SK-N-SH (cell line): ENCODE results near the gene SCN3B. TPM values are rescaled to one million over a fixed set of nuclear protein-coding genes. Genes with fewer than 3 reads are reported as not detected.

ENCODE experiments used
- CTCF ChIA-PET: fragments of 300-600, 350-600 bp; formaldehyde crosslinking; extraction: SDS; loops from one replicate; lab custom pipeline; 2021; lab: Yijun Ruan, JAX
- POLR2A ChIA-PET: fragments of 350-600 bp; sonication (Branson Sonifier 250); formaldehyde crosslinking; extraction: SDS; loops from one replicate; lab custom pipeline; 2020; ENCODE audit warnings: antibody characterized with exemption, inconsistent platforms; lab: Yijun Ruan, JAX
- DNase-seq: peaks from one replicate; pipeline ENCODE4 v3.0.0; 2012
- H2AFZ ChIP-seq: fragments of 200-600 bp; sonication (generic); 2 replicates; pipeline ENCODE4 v1.8.1; 2016; ENCODE audit warnings: antibody characterized with exemption, mild to moderate bottlenecking, low read depth
- H3F3A ChIP-seq: fragments of 200-600 bp; sonication (generic); replicated peaks from 2 replicates; pipeline ENCODE3; 2016; ENCODE audit warnings: antibody characterized with exemption, mild to moderate bottlenecking; ENCODE audit not compliant: insufficient read depth
- H3K27ac ChIP-seq, 2 experiments: fragments of 200-500 bp in 1 of 2; fragments of 200-600 bp in 1 of 2; sonication (Bioruptor generic) in 1 of 2; sonication (generic), shearing (Covaris generic) in 1 of 2; 2 replicates each; pipeline versions ENCODE4 v1.5.1 to v1.6.1; 2014 to 2016; ENCODE audit warnings: low read depth in 2 of 2, inconsistent platforms in 1 of 2, low read length in 1 of 2, mild to moderate bottlenecking in 1 of 2, mixed read lengths in 1 of 2
- H3K27me3 ChIP-seq: fragments of 200-600 bp; sonication (generic), shearing (Covaris generic); 2 replicates; pipeline ENCODE4 v1.6.1; 2016; ENCODE audit warnings: mixed run types; ENCODE audit not compliant: insufficient read depth
- H3K36me3 ChIP-seq, 2 experiments: fragments of 200-500 bp in 1 of 2; fragments of 200-600 bp in 1 of 2; sonication (Bioruptor generic) in 1 of 2; sonication (generic) in 1 of 2; replicated peaks in 1 of 2; 2 replicates each; pipeline versions ENCODE3 to v1.5.1; 2014 to 2016; ENCODE audit warnings: low read length in 1 of 2, mild to moderate bottlenecking in 1 of 2; ENCODE audit not compliant: insufficient read depth in 2 of 2, control insufficient read depth in 1 of 2
- H3K4me1 ChIP-seq, 2 experiments: fragments of 200-500 bp in 1 of 2; fragments of 200-600 bp in 1 of 2; sonication (Bioruptor generic) in 1 of 2; sonication (generic), shearing (Covaris generic) in 1 of 2; 2 replicates each; pipeline versions ENCODE4 v1.5.1 to v1.6.1; 2014 to 2016; ENCODE audit warnings: low read depth in 1 of 2, low read length in 1 of 2, mixed run types in 1 of 2; ENCODE audit not compliant: insufficient read depth in 2 of 2, control insufficient read depth in 1 of 2
- H3K4me2 ChIP-seq: fragments of 200-600 bp; sonication (generic), shearing (Covaris generic); 2 replicates; pipeline ENCODE4 v1.6.1; 2017; ENCODE audit warnings: mixed run types
- H3K4me3 ChIP-seq, 2 experiments: fragments of 200-500 bp in 1 of 2; fragments of 200-600 bp in 1 of 2; sonication (Bioruptor generic) in 1 of 2; sonication (generic), shearing (Covaris generic) in 1 of 2; 2 replicates each; pipeline versions ENCODE4 v1.5.1 to v1.8.1; 2014 to 2016; ENCODE audit warnings: low read depth in 2 of 2, inconsistent platforms in 1 of 2, low read length in 1 of 2, mild to moderate bottlenecking in 1 of 2, mixed read lengths in 1 of 2, moderate library complexity in 1 of 2
- H3K79me2 ChIP-seq: fragments of 200-600 bp; sonication (generic); 2 replicates; pipeline ENCODE4 v1.8.1; 2017; ENCODE audit warnings: mild to moderate bottlenecking; ENCODE audit not compliant: insufficient read depth
- H3K9ac ChIP-seq: fragments of 200-600 bp; sonication (generic); 2 replicates; pipeline ENCODE4 v1.6.1; 2017; ENCODE audit warnings: mixed run types
- H3K9me2 ChIP-seq: fragments of 200-600 bp; sonication (generic); 2 replicates; pipeline ENCODE4 v1.6.1; 2017; ENCODE audit warnings: mixed run types
- H3K9me3 ChIP-seq: fragments of 200-600 bp; sonication (generic); 2 replicates; pipeline ENCODE4 v1.6.1; 2017; ENCODE audit warnings: mixed run types, mild to moderate bottlenecking, moderate library complexity
- H4K20me1 ChIP-seq: fragments of 200-600 bp; sonication (generic); 2 replicates; pipeline ENCODE4 v1.6.1; 2017; ENCODE audit warnings: mild to moderate bottlenecking, mixed run types; ENCODE audit not compliant: insufficient read depth
- CHD2 ChIP-seq: fragments of 150-350 bp; IDR thresholded peaks from 2 replicates; pipeline ENCODE4 v1.6.1; 2018; ENCODE audit warnings: low read length; ENCODE audit not compliant: partially characterized antibody
- ELF1 ChIP-seq: IDR thresholded peaks from 2 replicates; pipeline ENCODE4 v1.4.0; 2012
- EP300 ChIP-seq, 2 experiments: IDR thresholded peaks; 2 replicates each; pipeline versions ENCODE4 v1.4.0 to v1.6.1; 2012; ENCODE audit warnings: borderline replicate concordance in 1 of 2, low read depth in 1 of 2, low read length in 1 of 2
- EZH2phosphoT487 ChIP-seq: fragments of 200-600 bp; sonication (generic); IDR thresholded peaks from 2 replicates; pipeline ENCODE4 v1.6.1; 2017; ENCODE audit warnings: low read depth, mixed run types, mild to moderate bottlenecking, antibody characterized with exemption, moderate library complexity, borderline replicate concordance
- FOXJ3 ChIP-seq: sonication (generic); formaldehyde crosslinking; IDR thresholded peaks from 2 replicates; pipeline ENCODE4 v1.5.1; 2020; ENCODE audit warnings: mild to moderate bottlenecking, missing genetic modification reagents
- GABPA ChIP-seq: IDR thresholded peaks from 2 replicates; pipeline ENCODE4 v1.4.0; 2012; ENCODE audit warnings: low read depth, mild to moderate bottlenecking
- GATA2 ChIP-seq: sonication (generic); formaldehyde crosslinking; IDR thresholded peaks from 2 replicates; pipeline ENCODE4 v1.5.0; 2020; ENCODE audit warnings: mild to moderate bottlenecking, missing genetic modification reagents
- IRF3 ChIP-seq: fragments of 150-350 bp; IDR thresholded peaks from 2 replicates; pipeline ENCODE4 v1.6.1; 2016; ENCODE audit warnings: mild to moderate bottlenecking, low read depth, low read length
- MXI1 ChIP-seq: IDR thresholded peaks from 2 replicates; pipeline ENCODE4 v1.6.1; 2012; ENCODE audit warnings: mild to moderate bottlenecking, low read depth, low read length, improper control_type of control experiment
- NRF1 ChIP-seq: IDR thresholded peaks from 2 replicates; pipeline ENCODE4 v1.6.1; 2012; ENCODE audit warnings: low read depth, mild to moderate bottlenecking, low read length
- PBX3 ChIP-seq: IDR thresholded peaks from 2 replicates; pipeline ENCODE4; 2012
- POLR2AphosphoS5 ChIP-seq: IDR thresholded peaks from 2 replicates; pipeline ENCODE4 v1.6.1; 2012; ENCODE audit warnings: low read depth, low read length
- RAD21 ChIP-seq: IDR thresholded peaks from 2 replicates; pipeline ENCODE4 v1.6.1; 2012; ENCODE audit warnings: mild to moderate bottlenecking, low read length
- RXRA ChIP-seq: IDR thresholded peaks from 2 replicates; pipeline ENCODE4 v1.4.0; 2012; ENCODE audit warnings: low read depth, mild to moderate bottlenecking, borderline replicate concordance
- TAF1 ChIP-seq: IDR thresholded peaks from 2 replicates; pipeline ENCODE4 v1.6.1; 2012; ENCODE audit warnings: low read depth, mild to moderate bottlenecking, low read length, moderate library complexity, borderline replicate concordance
- TEAD4 ChIP-seq: IDR thresholded peaks from 2 replicates; pipeline ENCODE4 v1.4.0; 2012; ENCODE audit warnings: mild to moderate bottlenecking, borderline replicate concordance; ENCODE audit not compliant: insufficient read depth
- USF2 ChIP-seq: fragments of 150-350 bp; IDR thresholded peaks from 2 replicates; pipeline ENCODE4 v1.6.1; 2017; ENCODE audit warnings: antibody characterized with exemption, low read length, low read depth, borderline replicate concordance
- YY1 ChIP-seq: IDR thresholded peaks from 2 replicates; pipeline ENCODE4 v1.4.0; 2012; ENCODE audit warnings: low read depth, mild to moderate bottlenecking
- ZBTB33 ChIP-seq: IDR thresholded peaks from 2 replicates; pipeline ENCODE4 v1.4.0; 2012; ENCODE audit warnings: low read depth, borderline replicate concordance
- WGBS: methylation state at CpG from one replicate; pipeline ENCODE4 v1.1.6; 2017; ENCODE audit warnings: low lambda C conversion rate; 5-methylcytosine and 5-hydroxymethylcytosine counted together
- polyA plus RNA-seq, 3 experiments: library from polyadenylated mRNA; depleted of rRNA; stranded (reverse); fragments of >200 nt; gene quantifications; 2 replicates each; pipeline ENCODE4 v1.2.3, GENCODE V29; 2012

SCN3B gene
- polyA plus RNA-seq, 1 of the 3 experiments (the other 2 are of a cell fraction): 0.23 TPM

GRCh38 chr11:123650901-123651300 lies 3.5 kb downstream of the SCN3B start:
- Histone ChIP-seq H3K27me3 (peaks cover 22% of the 10 kb centered on the region), H3K27ac (no peak overlapping the region)
- TF ChIP-seq GATA2 (CRISPR knock-in tag): no peak
- no peak for TF ChIP-seq RXRA
- no peak for TF ChIP-seq USF2
- no peak for TF ChIP-seq RAD21
- TF ChIP-seq ELF1: no peak
- no peak for TF ChIP-seq ZBTB33
- TF ChIP-seq FOXJ3 (CRISPR knock-in tag): no peak
- no peak for TF ChIP-seq POLR2AphosphoS5
- TF ChIP-seq, all 33 proteins: peak for 0
- H3K9ac ChIP-seq: no peak overlapping the region
- ChIA-PET POLR2A (interaction anchor here (0.5 kb wide), 1 partner anchor 39 kb away, joined by 3 read pairs; no protein-coding TSS in a partner anchor), CTCF (interaction anchor here (0.8 to 14.4 kb wide), 6 partner anchors 9 to 172 kb away, joined by 3 to 388 read pairs (median 18); no protein-coding TSS in a partner anchor)
- H4K20me1 ChIP-seq: no peaks in the 10 kb centered on the region
- H3K79me2 ChIP-seq: no peaks in the 10 kb centered on the region
- no peaks in the 10 kb centered on the region for H3K9me2 ChIP-seq
- H3K4me3 ChIP-seq: no peak overlapping the region
- 75% methylated on average over 2 of the region's 2 CpGs for WGBS
- no peak for DNase-seq
- peaks cover 0 to 21% of the 10 kb centered on the region in 2 experiments; a peak in 2 of 4 replicates for H3K4me1 ChIP-seq
- no peaks in the 10 kb centered on the region for H3F3A ChIP-seq
- no peak overlapping the region for H2AFZ ChIP-seq
- H3K36me3 ChIP-seq: no peaks in the 10 kb centered on the region
- H3K4me2 ChIP-seq: no peak overlapping the region
- no peaks in the 10 kb centered on the region for H3K9me3 ChIP-seq

GRCh38 chr11:123645286-123645975 lies 9.0 kb downstream of the SCN3B start:
- WGBS: 45% methylated on average over 12 of the region's 12 CpGs
- H3K79me2 ChIP-seq: no peaks in the 10 kb centered on the region
- no peaks in the 10 kb centered on the region for H3K36me3 ChIP-seq
- CTCF ChIA-PET: interaction anchor here (10.1 to 13.3 kb wide), 2 partner anchors 9 to 64 kb away, joined by 112 to 441 read pairs; partner anchors contain the start of gene SCN3B
- peaks cover 13% of the 10 kb centered on the region for H3K27me3 ChIP-seq
- no peaks in the 10 kb centered on the region for H4K20me1 ChIP-seq
- H3K27ac ChIP-seq: no peak overlapping the region
- H3K4me3 ChIP-seq: no peak overlapping the region
- H3K9ac ChIP-seq: no peak overlapping the region
- H3K4me1 ChIP-seq: peaks cover 0 to 8% of the 10 kb centered on the region in 2 experiments; a peak in 1 of 4 replicates
- H3F3A ChIP-seq: no peaks in the 10 kb centered on the region
- POLR2A ChIA-PET: no interaction called here
- no peak overlapping the region for H3K4me2 ChIP-seq
- no peak overlapping the region for H2AFZ ChIP-seq
- H3K9me2 ChIP-seq: no peaks in the 10 kb centered on the region
- no peak for DNase-seq
- no peaks in the 10 kb centered on the region for H3K9me3 ChIP-seq
- TF ChIP-seq RAD21 (no peak), CHD2 (no peak), TAF1 (no peak), YY1 (no peak), MXI1 (no peak), PBX3 (no peak), GABPA (no peak), ELF1 (no peak), IRF3 (no peak), FOXJ3 (CRISPR knock-in tag) (no peak), NRF1 (no peak), TEAD4 (no peak), EP300 (IDR thresholded peaks at IDR 0.05; ENCODE audit: borderline replicate concordance in 1 of 2, low read depth in 1 of 2, low read length in 1 of 2) (no peak), RXRA (no peak), EZH2phosphoT487 (no peak)
